HEK293 (cell line): Measurements from ENCODE around the gene ZXDC.
A peak's percentile ranks its signal among the peaks of the same experiment; 100 is the strongest.

Experiments used
- CTCF ChIA-PET: fragments of 350-600 bp; formaldehyde crosslinking; extraction: SDS; loops from one replicate; lab custom pipeline; 2021; ENCODE audit warnings: antibody characterized with exemption; lab: Yijun Ruan, JAX
- POLR2A ChIA-PET: fragments of 300-600 bp; formaldehyde crosslinking; extraction: SDS; loops from one replicate; lab custom pipeline; 2020; ENCODE audit warnings: antibody characterized with exemption, inconsistent platforms; lab: Yijun Ruan, JAX
- H3K27ac ChIP-seq: fragments of 200-500 bp; sonication (Bioruptor generic); 2 replicates; pipeline ENCODE4 v1.5.1; 2014; ENCODE audit warnings: low read depth, low read length, control low read depth, inconsistent platforms; ENCODE audit errors: extremely low read depth
- H3K36me3 ChIP-seq, 2 experiments: fragments of 200-500 bp in 1 of 2; sonication (Bioruptor generic) in 1 of 2; 1 replicate in 1 of 2; 2 replicates in 1 of 2; pipeline ENCODE4 v1.5.1; 2014 to 2017; ENCODE audit warnings: inconsistent platforms in 2 of 2, low read length in 2 of 2; ENCODE audit not compliant: control insufficient read depth in 2 of 2, insufficient read depth in 1 of 2
- H3K4me1 ChIP-seq: fragments of 200-500 bp; sonication (Bioruptor generic); 2 replicates; pipeline ENCODE4 v1.5.1; 2014; ENCODE audit warnings: mild to moderate bottlenecking, low read length, inconsistent platforms; ENCODE audit not compliant: control insufficient read depth, insufficient read depth
- H3K4me3 ChIP-seq: 2 replicates; pipeline ENCODE4 v1.5.1; 2011; ENCODE audit warnings: low read depth, mild to moderate bottlenecking, control low read depth, low read length, moderate library complexity
- H3K9me3 ChIP-seq: fragments of 200-500 bp; sonication (Bioruptor generic); 2 replicates; pipeline ENCODE4 v1.5.1; 2014; ENCODE audit warnings: low read depth, low read length, inconsistent platforms; ENCODE audit not compliant: control insufficient read depth, insufficient read depth
- ATF2 ChIP-seq: fragments of 450-650 bp; formaldehyde crosslinking; IDR thresholded peaks from 2 replicates; pipeline ENCODE4 v1.5.1; 2016; ENCODE audit warnings: missing biosample characterization, missing genetic modification characterization, low read depth
- EGR2 ChIP-seq: fragments of 450-650 bp; formaldehyde crosslinking; IDR thresholded peaks from 2 replicates; pipeline ENCODE4 v1.5.1; 2016; ENCODE audit warnings: low read depth, missing biosample characterization, missing genetic modification characterization
- GLIS2 ChIP-seq: fragments of 450-650 bp; formaldehyde crosslinking; IDR thresholded peaks from 2 replicates; pipeline ENCODE4 v1.5.1; 2016; ENCODE audit warnings: missing biosample characterization, missing genetic modification characterization
- PRDM4 ChIP-seq: fragments of 450-650 bp; formaldehyde crosslinking; IDR thresholded peaks from 2 replicates; pipeline ENCODE4 v1.5.1; 2017; ENCODE audit warnings: missing biosample characterization, missing genetic modification characterization
- SALL2 ChIP-seq: fragments of 450-650 bp; formaldehyde crosslinking; IDR thresholded peaks from 2 replicates; pipeline ENCODE4 v1.5.0; 2017; ENCODE audit warnings: missing biosample characterization, mild to moderate bottlenecking, missing genetic modification characterization, borderline replicate concordance
- SP7 ChIP-seq: fragments of 450-650 bp; formaldehyde crosslinking; IDR thresholded peaks from 2 replicates; pipeline ENCODE4 v1.5.1; 2016; ENCODE audit warnings: missing biosample characterization, missing genetic modification characterization
- ZBTB11 ChIP-seq: fragments of 450-650 bp; formaldehyde crosslinking; conservative IDR thresholded peaks from 2 replicates; pipeline ENCODE4 v1.5.1; 2016; ENCODE audit warnings: low read depth, missing biosample characterization, missing genetic modification characterization
- ZFHX2 ChIP-seq: fragments of 450-650 bp; formaldehyde crosslinking; conservative IDR thresholded peaks from 2 replicates; pipeline ENCODE4 v1.5.1; 2016; ENCODE audit warnings: missing biosample characterization, missing genetic modification characterization
- ZFP69B ChIP-seq: fragments of 450-650 bp; formaldehyde crosslinking; IDR thresholded peaks from 2 replicates; pipeline ENCODE4 v1.5.1; 2016; ENCODE audit warnings: missing biosample characterization, missing genetic modification characterization
- ZIC2 ChIP-seq: fragments of 450-650 bp; formaldehyde crosslinking; IDR thresholded peaks from 2 replicates; pipeline ENCODE4 v1.5.1; 2016; ENCODE audit warnings: missing biosample characterization, missing genetic modification characterization
- ZNF157 ChIP-seq: fragments of 450-650 bp; formaldehyde crosslinking; IDR thresholded peaks from 2 replicates; pipeline ENCODE4 v1.5.1; 2016; ENCODE audit warnings: missing biosample characterization, missing genetic modification characterization
- ZNF223 ChIP-seq: fragments of 450-650 bp; formaldehyde crosslinking; IDR thresholded peaks from 2 replicates; pipeline ENCODE4 v1.5.1; 2016; ENCODE audit warnings: missing biosample characterization, missing genetic modification characterization
- ZNF341 ChIP-seq: fragments of 450-650 bp; formaldehyde crosslinking; IDR thresholded peaks from 2 replicates; pipeline ENCODE4; 2016; ENCODE audit warnings: low read depth, missing biosample characterization, missing genetic modification characterization
- ZNF488 ChIP-seq: fragments of 450-650 bp; formaldehyde crosslinking; IDR thresholded peaks from 2 replicates; pipeline ENCODE4 v1.5.1; 2016; ENCODE audit warnings: missing biosample characterization, missing genetic modification characterization
- ZNF548 ChIP-seq: fragments of 450-650 bp; formaldehyde crosslinking; IDR thresholded peaks from 2 replicates; pipeline ENCODE4 v1.5.1; 2016; ENCODE audit warnings: missing biosample characterization, missing genetic modification characterization
- ZNF629 ChIP-seq: fragments of 450-650 bp; formaldehyde crosslinking; IDR thresholded peaks from 2 replicates; pipeline ENCODE4 v1.5.1; 2017; ENCODE audit warnings: missing biosample characterization, missing genetic modification characterization
- ZNF645 ChIP-seq: fragments of 450-650 bp; formaldehyde crosslinking; IDR thresholded peaks from 2 replicates; pipeline ENCODE4; 2016; ENCODE audit warnings: missing biosample characterization, missing genetic modification characterization
- ZNF785 ChIP-seq: fragments of 450-650 bp; formaldehyde crosslinking; IDR thresholded peaks from 2 replicates; pipeline ENCODE4 v1.5.1; 2016; ENCODE audit warnings: missing biosample characterization, missing genetic modification characterization
- ZSCAN4 ChIP-seq: fragments of 450-650 bp; formaldehyde crosslinking; IDR thresholded peaks from 2 replicates; pipeline ENCODE4 v1.5.1; 2017; ENCODE audit warnings: missing biosample characterization, missing genetic modification characterization

Gene ZXDC

GRCh38 chr3:126469479-126469878 lies 6.2 kb downstream of the ZXDC start:
- POLR2A ChIA-PET: no interaction called here
- Histone ChIP-seq H3K36me3 (peaks cover 8 to 77% of the 10 kb centered on the region in 2 experiments; a peak in 2 of 3 replicates), H3K4me1 (peaks cover 8% of the 10 kb centered on the region; the same call in 1 of the 2 replicates), H3K9me3 (no peaks in the 10 kb centered on the region), H3K27ac (no peak overlapping the region), H3K4me3 (no peak overlapping the region)
- TF ChIP-seq ZNF341 (no peak), GLIS2 (tag by site-specific recombination) (peak; percentile 18; the same call in 1 of the 2 replicates), ZNF223 (tag by site-specific recombination) (no peak), ZNF785 (no peak), PRDM4 (tag by site-specific recombination) (no peak), EGR2 (peak; percentile 36; the same call in 1 of the 2 replicates), ZNF488 (tag by site-specific recombination) (no peak), ZFHX2 (tag by site-specific recombination) (peak; percentile 63), ATF2 (tag by site-specific recombination) (peak; percentile 79), ZNF629 (0 out of 2 replicates have a peak, but pooled peaks have one; percentile 29), ZNF645 (tag by site-specific recombination) (no peak), ZIC2 (no peak), SP7 (tag by site-specific recombination) (0 out of 2 replicates have a peak, but pooled peaks have one; percentile 28), ZBTB11 (tag by site-specific recombination) (0 out of 2 replicates have a peak, but pooled peaks have one; percentile 22)
- CTCF ChIA-PET: no interaction called here

- peaks cover 8 to 89% of the 10 kb centered on the region in 2 experiments; a peak in 2 of 3 replicates for H3K36me3 ChIP-seq
- no peak overlapping the region for H3K27ac ChIP-seq
- H3K4me3 ChIP-seq: no peak overlapping the region
- POLR2A ChIA-PET: no interaction called here
- no peaks in the 10 kb centered on the region for H3K9me3 ChIP-seq
- CTCF ChIA-PET: no interaction called here
- H3K4me1 ChIP-seq: peaks cover 4% of the 10 kb centered on the region; the same call in 1 of the 2 replicates
- no peak for TF ChIP-seq ZNF157 (tag by site-specific recombination)
- no peak for TF ChIP-seq ZSCAN4 (tag by site-specific recombination)
- no peak for TF ChIP-seq SALL2 (tag by site-specific recombination)
- no peak for TF ChIP-seq ZFP69B (tag by site-specific recombination)
- TF ChIP-seq ZNF548 (tag by site-specific recombination): no peak
Measured at GRCh38 chr3:126468028-126468891, 7.4 kb downstream of the ZXDC start.
